ENCODE measurements around the gene AVP. TPM values are rescaled to one million over a fixed set of nuclear protein-coding genes. Genes with fewer than 3 reads are reported as not detected.
"Not testable (repeated sequence)": the region's sequence is repeated elsewhere in the genome, so short reads cannot be mapped to it uniquely, and the experiment has no call there.

AVP gene
- total RNA-seq, 1 experiment from 2014 or later: not detected

- H3K36me3 ChIP-seq: peaks cover 20% of the 10 kb centered on the region
- not testable (repeated sequence) for H3K27me3 ChIP-seq; DNase-seq; H3K9me3 ChIP-seq (replicated peaks); H3K4me3 ChIP-seq; H3K4me1 ChIP-seq; H3K27ac ChIP-seq
Measured at GRCh38 chr20:3117839-3118379, 33.4 kb upstream of the AVP start.

- Histone ChIP-seq H3K9me3 (replicated peaks) (no peaks in the 10 kb centered on the region), H3K27me3 (no peaks in the 10 kb centered on the region), H3K36me3 (peaks cover 12% of the 10 kb centered on the region), H3K4me1 (no peaks in the 10 kb centered on the region), H3K4me3 (no peak overlapping the region), H3K27ac (no peak overlapping the region)
- DNase-seq: no peak
Measured at GRCh38 chr20:3116341-3116740, 31.8 kb upstream of the AVP start.

GRCh38 chr20:3115190-3116107 lies 30.9 kb upstream of the AVP start:
- peaks cover 5% of the 10 kb centered on the region; the same call in 1 of the 2 replicates for H3K36me3 ChIP-seq
- H3K9me3 ChIP-seq (replicated peaks): no peaks in the 10 kb centered on the region
- H3K4me3 ChIP-seq: no peak overlapping the region
- no peak overlapping the region for H3K27ac ChIP-seq
- H3K27me3 ChIP-seq: no peaks in the 10 kb centered on the region
- no peaks in the 10 kb centered on the region for H3K4me1 ChIP-seq
- DNase-seq: peak; percentile 53 to 73

- Histone ChIP-seq H3K4me3 (no peak overlapping the region), H3K9me3 (replicated peaks) (no peaks in the 10 kb centered on the region), H3K4me1 (no peaks in the 10 kb centered on the region), H3K36me3 (no peaks in the 10 kb centered on the region), H3K27ac (no peak overlapping the region), H3K27me3 (no peaks in the 10 kb centered on the region)
- no peak for DNase-seq
Measured at GRCh38 chr20:3111995-3112394, 27.5 kb upstream of the AVP start.

GRCh38 chr20:3111507-3111906 lies 27.0 kb upstream of the AVP start:
- Histone ChIP-seq H3K4me1 (no peaks in the 10 kb centered on the region), H3K4me3 (no peak overlapping the region), H3K9me3 (replicated peaks) (no peaks in the 10 kb centered on the region), H3K36me3 (no peaks in the 10 kb centered on the region), H3K27ac (no peak overlapping the region), H3K27me3 (no peaks in the 10 kb centered on the region)
- no peak for DNase-seq

GRCh38 chr20:3109350-3110302 lies 25.1 kb upstream of the AVP start:
- Histone ChIP-seq H3K36me3 (no peaks in the 10 kb centered on the region), H3K4me3 (no peak overlapping the region), H3K4me1 (no peaks in the 10 kb centered on the region), H3K9me3 (replicated peaks) (no peaks in the 10 kb centered on the region), H3K27ac (no peak overlapping the region), H3K27me3 (no peaks in the 10 kb centered on the region)
- no peak for DNase-seq

DNA sequence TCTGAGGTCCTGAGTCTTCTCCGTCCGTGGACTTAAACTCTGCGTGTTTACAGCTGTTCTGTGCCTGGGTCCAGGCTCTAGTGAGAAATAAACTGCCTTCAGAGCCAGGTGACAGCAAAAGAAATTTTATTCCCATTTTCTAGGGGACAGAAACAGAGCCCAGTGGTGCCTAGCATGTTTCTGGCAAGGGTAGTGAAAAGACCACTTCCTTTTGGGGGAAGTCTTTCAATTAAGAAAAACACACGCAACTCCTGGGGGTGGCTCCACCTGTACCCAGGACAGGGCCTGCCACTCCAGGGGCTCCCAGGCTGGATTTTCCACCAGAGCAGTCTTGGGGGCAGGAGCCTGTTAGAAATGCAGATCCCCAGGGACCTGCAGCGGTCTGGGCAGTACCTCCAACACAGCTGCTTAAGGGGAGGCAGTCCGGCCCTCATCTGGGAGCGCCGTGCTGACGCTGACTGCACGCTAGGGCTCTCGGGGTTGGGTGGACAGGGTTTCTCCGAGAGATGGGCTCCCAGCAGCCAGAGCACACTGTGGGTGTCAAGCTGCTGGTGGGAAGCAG lies 23.0 kb upstream of the AVP start:
- Histone ChIP-seq H3K27me3 (no peaks in the 10 kb centered on the region), H3K27ac (no peak overlapping the region), H3K4me3 (no peak overlapping the region), H3K9me3 (replicated peaks) (no peaks in the 10 kb centered on the region), H3K36me3 (no peaks in the 10 kb centered on the region), H3K4me1 (no peaks in the 10 kb centered on the region)
- no peak for DNase-seq

DNA sequence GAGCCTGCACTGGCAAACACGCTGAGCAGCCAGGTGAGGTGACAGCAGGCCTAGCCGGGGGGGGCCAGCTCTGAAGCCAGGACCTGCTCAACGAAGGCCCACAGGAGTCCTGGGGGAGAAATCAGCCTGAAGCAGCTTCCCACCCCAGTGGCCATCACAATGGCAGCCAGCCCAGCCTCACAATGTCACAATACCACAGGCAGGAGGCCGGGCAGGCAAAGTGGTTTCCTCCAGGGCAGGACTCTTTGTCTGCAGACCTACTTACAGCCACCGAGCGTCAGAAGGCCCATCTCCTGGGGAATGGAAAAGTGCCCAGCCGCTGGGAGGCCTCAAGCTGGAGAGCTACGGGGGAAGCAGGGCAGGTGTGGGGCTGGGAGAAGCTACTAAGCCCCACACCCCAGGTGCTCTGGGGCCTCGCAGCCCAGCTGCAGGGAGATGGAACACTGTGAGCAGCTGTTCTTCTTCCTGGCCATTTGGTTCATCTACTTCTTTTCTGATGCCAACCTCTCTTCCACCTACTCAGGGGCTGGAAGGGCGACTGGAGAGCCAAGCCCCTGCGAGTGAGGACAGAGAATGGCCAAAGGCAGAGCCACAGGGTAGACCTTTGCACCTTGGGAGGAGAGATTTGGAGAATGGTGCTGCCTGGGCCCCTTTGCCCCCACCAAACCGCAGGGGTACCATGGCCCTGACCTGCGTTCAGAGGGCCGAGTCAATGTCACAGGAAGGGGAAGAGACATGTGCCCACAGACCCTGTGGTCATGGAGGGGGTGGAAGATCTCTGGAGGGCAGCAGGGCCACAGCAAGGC lies 22.3 kb upstream of the AVP start:
- no peak for DNase-seq
- no peaks in the 10 kb centered on the region for H3K36me3 ChIP-seq
- no peak overlapping the region for H3K4me3 ChIP-seq
- no peaks in the 10 kb centered on the region for H3K27me3 ChIP-seq
- H3K4me1 ChIP-seq: no peaks in the 10 kb centered on the region
- H3K27ac ChIP-seq: no peak overlapping the region
- no peaks in the 10 kb centered on the region for H3K9me3 ChIP-seq (replicated peaks)

- no peaks in the 10 kb centered on the region for H3K4me1 ChIP-seq
- no peak for DNase-seq
- no peaks in the 10 kb centered on the region for H3K27me3 ChIP-seq
Measured at GRCh38 chr20:3106185-3106584, 21.7 kb upstream of the AVP start.

DNA sequence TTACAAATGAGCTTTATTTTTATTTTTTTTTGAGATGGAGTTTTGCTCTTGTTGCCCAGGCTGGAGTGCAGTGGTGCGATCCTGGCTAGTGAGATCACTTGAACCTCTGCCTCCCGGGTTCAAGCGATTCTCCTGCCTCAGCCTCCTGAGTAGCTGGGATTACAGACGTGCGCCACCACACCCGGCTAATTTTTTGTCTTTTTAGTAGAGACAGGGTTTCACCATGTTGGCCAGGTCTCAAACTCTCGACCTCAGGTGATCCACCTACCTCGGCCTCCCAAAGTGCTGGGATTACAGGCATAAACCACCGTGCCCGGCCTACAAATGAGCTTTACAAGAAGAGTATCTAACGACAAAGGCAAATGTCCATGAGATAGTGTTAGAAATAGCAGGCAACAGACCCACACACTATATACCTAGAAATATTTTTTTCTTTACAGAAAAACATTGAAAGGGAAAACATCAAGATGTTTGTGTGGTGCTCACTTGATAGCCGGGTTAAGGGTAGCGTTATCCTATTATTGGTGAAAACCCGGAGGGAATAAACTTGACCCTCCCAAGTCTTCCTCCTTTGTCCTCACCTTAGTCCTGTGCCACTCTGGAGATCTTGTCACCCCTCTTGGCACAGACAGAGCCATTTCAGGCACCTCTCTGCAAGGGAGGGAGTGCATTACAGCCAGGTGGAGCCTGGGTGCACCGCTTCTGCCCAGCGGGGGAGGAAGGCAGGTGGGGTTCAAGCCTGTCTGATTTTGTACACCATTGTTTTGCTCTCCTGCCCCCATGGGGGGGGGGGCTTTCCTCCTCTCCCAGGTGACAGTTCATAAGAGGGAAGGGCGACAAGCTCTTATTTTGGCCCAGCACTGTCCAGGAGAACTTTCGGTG lies 21.0 kb upstream of the AVP start:
- H3K9me3 ChIP-seq (replicated peaks): no peaks in the 10 kb centered on the region
- no peak overlapping the region for H3K27ac ChIP-seq
- H3K27me3 ChIP-seq: no peaks in the 10 kb centered on the region
- H3K4me3 ChIP-seq: no peak overlapping the region
- no peaks in the 10 kb centered on the region for H3K4me1 ChIP-seq
- no peaks in the 10 kb centered on the region for H3K36me3 ChIP-seq
- no peak for DNase-seq

More at GRCh38 chr20:3106185-3106584, 21.7 kb upstream of the AVP start:
- H3K9me3 ChIP-seq (replicated peaks): no peaks in the 10 kb centered on the region
- H3K27ac ChIP-seq: no peak overlapping the region
- no peaks in the 10 kb centered on the region for H3K36me3 ChIP-seq
- H3K4me3 ChIP-seq: no peak overlapping the region

DNA sequence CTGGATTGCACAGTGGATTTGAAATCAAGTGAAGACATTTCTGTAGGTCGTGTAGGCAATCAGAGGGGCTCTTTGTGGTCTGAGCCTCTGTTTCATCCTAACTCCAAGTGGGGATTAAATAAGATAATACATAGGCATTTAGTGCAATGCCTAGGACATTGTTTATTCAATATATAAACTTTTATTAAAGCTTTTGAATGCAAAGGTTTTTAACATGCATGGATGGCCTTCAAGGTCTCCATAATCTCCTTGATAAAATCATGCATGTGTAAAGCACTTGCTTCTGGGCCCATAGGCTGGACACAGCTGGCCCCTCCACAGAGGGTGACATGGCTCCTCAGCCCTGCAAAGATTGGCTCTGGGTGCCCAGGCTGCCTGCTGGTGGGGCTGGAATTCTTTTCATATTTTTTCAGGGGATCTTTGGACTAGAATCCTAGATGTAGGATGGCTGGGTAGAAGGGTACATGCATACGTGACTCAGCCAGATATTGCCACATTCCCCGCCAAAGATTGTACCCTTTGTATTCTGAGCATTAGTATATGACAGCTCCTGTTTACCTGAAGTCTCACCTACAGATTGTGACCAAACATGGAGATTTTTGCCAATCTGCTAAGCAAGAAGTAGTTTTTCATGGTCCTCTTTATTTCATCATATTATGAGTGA lies 19.0 kb upstream of the AVP start:
- no peak for DNase-seq
- H3K27ac ChIP-seq: no peak overlapping the region
- no peaks in the 10 kb centered on the region for H3K27me3 ChIP-seq
- no peaks in the 10 kb centered on the region for H3K4me1 ChIP-seq
- H3K36me3 ChIP-seq: no peaks in the 10 kb centered on the region
- H3K4me3 ChIP-seq: no peak overlapping the region
- no peaks in the 10 kb centered on the region for H3K9me3 ChIP-seq (replicated peaks)

- H3K4me3 ChIP-seq: no peak overlapping the region
- no peaks in the 10 kb centered on the region for H3K36me3 ChIP-seq
- no peaks in the 10 kb centered on the region for H3K4me1 ChIP-seq
- DNase-seq: no peak
- no peaks in the 10 kb centered on the region for H3K27me3 ChIP-seq
- H3K27ac ChIP-seq: no peak overlapping the region
- H3K9me3 ChIP-seq (replicated peaks): no peaks in the 10 kb centered on the region
Measured at GRCh38 chr20:3102575-3103368, 18.2 kb upstream of the AVP start.
